Measurements from ENCODE around the gene PLEKHG3. TPM values are rescaled to one million over a fixed set of nuclear protein-coding genes. Genes with fewer than 3 reads are reported as not detected.

PLEKHG3 gene
- total RNA-seq, 1 experiment from 2014 or later: 34.0 TPM

- Histone ChIP-seq H3K4me1 (ENCODE audit: control insufficient read depth, insufficient read depth, low read length) (peaks cover 45% of the 10 kb centered on the region), H3K36me3 (ENCODE audit: control insufficient read depth, insufficient read depth, low read length) (no peaks in the 10 kb centered on the region; the same call in none of the 2 replicates), H3K27me3 (ENCODE audit: control insufficient read depth, insufficient read depth, low read length) (no peaks in the 10 kb centered on the region), H3K9me3 (ENCODE audit: control insufficient read depth, insufficient read depth, low read depth, low read length) (no peaks in the 10 kb centered on the region), H3K4me3 (ENCODE audit: low read depth in 2 of 2, low read length in 2 of 2) (peak overlapping the region in 1 of 2 experiments; percentile 71; a peak in 3 of 4 replicates), H3K27ac (ENCODE audit: low read length) (peak overlapping the region; percentile 79)
- no peak for TF ChIP-seq POLR2AphosphoS5 (IDR thresholded peaks at IDR 0.05; ENCODE audit: low read depth, low read length)
- no peak for TF ChIP-seq CTCF (IDR thresholded peaks at IDR 0.05)
- TF ChIP-seq REST (IDR thresholded peaks at IDR 0.05; ENCODE audit: insufficient read depth in 1 of 2, low read depth in 2 of 2, low read length in 1 of 2): no peak
- no peak for TF ChIP-seq TCF7L2 (IDR thresholded peaks at IDR 0.05; ENCODE audit: low read depth, low read length)
- TF ChIP-seq SIN3A (IDR thresholded peaks at IDR 0.05; ENCODE audit: borderline replicate concordance, insufficient read depth, low read depth, low read length): no peak
- intact Hi-C loops (cut with micrococcal nuclease; ENCODE audit: unreplicated experiment): loop anchor here (5.0 kb wide), 1 partner anchor 56 kb away; no protein-coding TSS in a partner anchor
- POLR2A ChIA-PET: no interaction called here
- in situ Hi-C loops (cut with HindIII; ENCODE audit: low pct_unique_long_range_greater_than_20kb, low sequenced_read_pairs): no loop called here
- CTCF ChIA-PET: no interaction called here
- DNase-seq (ENCODE audit: low read depth, low spot score) (no peak), ATAC-seq (peak; percentile 37; the same call in 1 of the 2 replicates)
- no TSS peak for BruUV-seq (replicated peaks)
Observed at GRCh38 chr14:64706593-64707193, 2.5 kb downstream of the PLEKHG3 start.

GRCh38 chr14:64707661-64708060, 3.4 kb downstream of the PLEKHG3 start:
- no peaks in the 10 kb centered on the region; the same call in none of the 2 replicates for H3K36me3 ChIP-seq (ENCODE audit: control insufficient read depth, insufficient read depth, low read length)
- DNase-seq (ENCODE audit: low read depth, low spot score) (peak; percentile 72), ATAC-seq (no peak)
- no TSS peak for BruUV-seq (replicated peaks)
- intact Hi-C loops (cut with micrococcal nuclease; ENCODE audit: unreplicated experiment): loop anchor here (5.0 kb wide), 1 partner anchor 55 kb away; no protein-coding TSS in a partner anchor
- in situ Hi-C loops (cut with HindIII; ENCODE audit: low pct_unique_long_range_greater_than_20kb, low sequenced_read_pairs): no loop called here
- peak; percentile 61; the same call in 1 of the 2 replicates for TF ChIP-seq TCF7L2 (IDR thresholded peaks at IDR 0.05; ENCODE audit: low read depth, low read length)
- TF ChIP-seq REST (IDR thresholded peaks at IDR 0.05; ENCODE audit: insufficient read depth in 1 of 2, low read depth in 2 of 2, low read length in 1 of 2): no peak
- H3K27ac ChIP-seq (ENCODE audit: low read length): no peak overlapping the region; the same call in 1 of the 2 replicates
- POLR2A ChIA-PET: no interaction called here
- peaks cover 5% of the 10 kb centered on the region; the same call in 1 of the 2 replicates for H3K9me3 ChIP-seq (ENCODE audit: control insufficient read depth, insufficient read depth, low read depth, low read length)
- peaks cover 45% of the 10 kb centered on the region for H3K4me1 ChIP-seq (ENCODE audit: control insufficient read depth, insufficient read depth, low read length)
- CTCF ChIA-PET: no interaction called here
- peak overlapping the region in 1 of 2 experiments; percentile 36; a peak in 1 of 4 replicates for H3K4me3 ChIP-seq (ENCODE audit: low read depth in 2 of 2, low read length in 2 of 2)
- H3K27me3 ChIP-seq (ENCODE audit: control insufficient read depth, insufficient read depth, low read length): no peaks in the 10 kb centered on the region
